GM19438 (cell line): Measurements from ENCODE around the gene DIP2C.
"Not testable (repeated sequence)": the region's sequence is repeated elsewhere in the genome, so short reads cannot be mapped to it uniquely, and the experiment has no call there.

Experiments
- ATAC-seq: cut with Tn5 transposase; IDR thresholded peaks from one replicate; pipeline ENCODE4 v1.9.1; 2021; ENCODE audit warnings: low read depth; ENCODE audit not compliant: unreplicated experiment

DIP2C gene

GRCh38 chr10:525565-526315 is 163.7 kb downstream of the DIP2C start:
- ATAC-seq = no peak

- no peak for ATAC-seq
Observed at GRCh38 chr10:523925-524324, 165.5 kb downstream of the DIP2C start.

- no peak for ATAC-seq
Observed at GRCh38 chr10:522350-522749, 167.1 kb downstream of the DIP2C start.

GRCh38 chr10:521261-522250 is 167.9 kb downstream of the DIP2C start:
- ATAC-seq = no peak

GRCh38 chr10:520402-520787 is 169.1 kb downstream of the DIP2C start:
- ATAC-seq = no peak

- ATAC-seq = no peak
Observed at GRCh38 chr10:519716-520401, 169.6 kb downstream of the DIP2C start.

GRCh38 chr10:519055-519715 is 170.3 kb downstream of the DIP2C start:
- ATAC-seq = no peak

- no peak for ATAC-seq
Observed at GRCh38 chr10:517872-518475, 171.5 kb downstream of the DIP2C start.

GRCh38 chr10:517241-517830 is 172.1 kb downstream of the DIP2C start:
- ATAC-seq = no peak

GRCh38 chr10:516764-517163 is 172.7 kb downstream of the DIP2C start:
- no peak for ATAC-seq

- no peak for ATAC-seq
Observed at GRCh38 chr10:515674-516073, 173.8 kb downstream of the DIP2C start.

- no peak for ATAC-seq
Observed at GRCh38 chr10:514137-514671, 175.3 kb downstream of the DIP2C start.

GRCh38 chr10:513393-513792 is 176.1 kb downstream of the DIP2C start:
- ATAC-seq = no peak

- ATAC-seq = not testable (repeated sequence)
Observed at GRCh38 chr10:512661-513060, 176.8 kb downstream of the DIP2C start.

GRCh38 chr10:511849-512191 is 177.6 kb downstream of the DIP2C start:
- no peak for ATAC-seq

- no peak for ATAC-seq
Observed at GRCh38 chr10:511101-511848, 178.2 kb downstream of the DIP2C start.

GRCh38 chr10:510415-510881 is 179.0 kb downstream of the DIP2C start:
- no peak for ATAC-seq

- ATAC-seq = no peak
Observed at GRCh38 chr10:509361-510102, 179.9 kb downstream of the DIP2C start.
